SK-N-SH (cell line): Measurements from ENCODE around the gene SSPN. TPM values are rescaled to one million over a fixed set of nuclear protein-coding genes. Genes with fewer than 3 reads are reported as not detected.

Experiments used
- CTCF ChIA-PET: fragments of 300-600, 350-600 bp; formaldehyde crosslinking; extraction: SDS; loops from one replicate; lab custom pipeline; 2021; lab: Yijun Ruan, JAX
- POLR2A ChIA-PET: fragments of 350-600 bp; sonication (Branson Sonifier 250); formaldehyde crosslinking; extraction: SDS; loops from one replicate; lab custom pipeline; 2020; ENCODE audit warnings: antibody characterized with exemption, inconsistent platforms; lab: Yijun Ruan, JAX
- DNase-seq: peaks from one replicate; pipeline ENCODE4 v3.0.0; 2012
- H2AFZ ChIP-seq: fragments of 200-600 bp; sonication (generic); 2 replicates; pipeline ENCODE4 v1.8.1; 2016; ENCODE audit warnings: antibody characterized with exemption, mild to moderate bottlenecking, low read depth
- H3F3A ChIP-seq: fragments of 200-600 bp; sonication (generic); replicated peaks from 2 replicates; pipeline ENCODE3; 2016; ENCODE audit warnings: antibody characterized with exemption, mild to moderate bottlenecking; ENCODE audit not compliant: insufficient read depth
- H3K27ac ChIP-seq, 2 experiments: fragments of 200-500 bp in 1 of 2; fragments of 200-600 bp in 1 of 2; sonication (Bioruptor generic) in 1 of 2; sonication (generic), shearing (Covaris generic) in 1 of 2; 2 replicates each; pipeline versions ENCODE4 v1.5.1 to v1.6.1; 2014 to 2016; ENCODE audit warnings: low read depth in 2 of 2, inconsistent platforms in 1 of 2, low read length in 1 of 2, mild to moderate bottlenecking in 1 of 2, mixed read lengths in 1 of 2
- H3K27me3 ChIP-seq: fragments of 200-600 bp; sonication (generic), shearing (Covaris generic); 2 replicates; pipeline ENCODE4 v1.6.1; 2016; ENCODE audit warnings: mixed run types; ENCODE audit not compliant: insufficient read depth
- H3K36me3 ChIP-seq, 2 experiments: fragments of 200-500 bp in 1 of 2; fragments of 200-600 bp in 1 of 2; sonication (Bioruptor generic) in 1 of 2; sonication (generic) in 1 of 2; replicated peaks in 1 of 2; 2 replicates each; pipeline versions ENCODE3 to v1.5.1; 2014 to 2016; ENCODE audit warnings: low read length in 1 of 2, mild to moderate bottlenecking in 1 of 2; ENCODE audit not compliant: insufficient read depth in 2 of 2, control insufficient read depth in 1 of 2
- H3K4me1 ChIP-seq, 2 experiments: fragments of 200-500 bp in 1 of 2; fragments of 200-600 bp in 1 of 2; sonication (Bioruptor generic) in 1 of 2; sonication (generic), shearing (Covaris generic) in 1 of 2; 2 replicates each; pipeline versions ENCODE4 v1.5.1 to v1.6.1; 2014 to 2016; ENCODE audit warnings: low read depth in 1 of 2, low read length in 1 of 2, mixed run types in 1 of 2; ENCODE audit not compliant: insufficient read depth in 2 of 2, control insufficient read depth in 1 of 2
- H3K4me2 ChIP-seq: fragments of 200-600 bp; sonication (generic), shearing (Covaris generic); 2 replicates; pipeline ENCODE4 v1.6.1; 2017; ENCODE audit warnings: mixed run types
- H3K4me3 ChIP-seq, 2 experiments: fragments of 200-500 bp in 1 of 2; fragments of 200-600 bp in 1 of 2; sonication (Bioruptor generic) in 1 of 2; sonication (generic), shearing (Covaris generic) in 1 of 2; 2 replicates each; pipeline versions ENCODE4 v1.5.1 to v1.8.1; 2014 to 2016; ENCODE audit warnings: low read depth in 2 of 2, inconsistent platforms in 1 of 2, low read length in 1 of 2, mild to moderate bottlenecking in 1 of 2, mixed read lengths in 1 of 2, moderate library complexity in 1 of 2
- H3K79me2 ChIP-seq: fragments of 200-600 bp; sonication (generic); 2 replicates; pipeline ENCODE4 v1.8.1; 2017; ENCODE audit warnings: mild to moderate bottlenecking; ENCODE audit not compliant: insufficient read depth
- H3K9ac ChIP-seq: fragments of 200-600 bp; sonication (generic); 2 replicates; pipeline ENCODE4 v1.6.1; 2017; ENCODE audit warnings: mixed run types
- H3K9me2 ChIP-seq: fragments of 200-600 bp; sonication (generic); 2 replicates; pipeline ENCODE4 v1.6.1; 2017; ENCODE audit warnings: mixed run types
- H3K9me3 ChIP-seq: fragments of 200-600 bp; sonication (generic); 2 replicates; pipeline ENCODE4 v1.6.1; 2017; ENCODE audit warnings: mixed run types, mild to moderate bottlenecking, moderate library complexity
- H4K20me1 ChIP-seq: fragments of 200-600 bp; sonication (generic); 2 replicates; pipeline ENCODE4 v1.6.1; 2017; ENCODE audit warnings: mild to moderate bottlenecking, mixed run types; ENCODE audit not compliant: insufficient read depth
- ELF1 ChIP-seq: IDR thresholded peaks from 2 replicates; pipeline ENCODE4 v1.4.0; 2012
- EZH2phosphoT487 ChIP-seq: fragments of 200-600 bp; sonication (generic); IDR thresholded peaks from 2 replicates; pipeline ENCODE4 v1.6.1; 2017; ENCODE audit warnings: low read depth, mixed run types, mild to moderate bottlenecking, antibody characterized with exemption, moderate library complexity, borderline replicate concordance
- FOSL2 ChIP-seq: IDR thresholded peaks from 2 replicates; pipeline ENCODE4 v1.4.0; 2012; ENCODE audit warnings: low read depth, mild to moderate bottlenecking, moderate library complexity, borderline replicate concordance
- FOXJ3 ChIP-seq: sonication (generic); formaldehyde crosslinking; IDR thresholded peaks from 2 replicates; pipeline ENCODE4 v1.5.1; 2020; ENCODE audit warnings: mild to moderate bottlenecking, missing genetic modification reagents
- GABPA ChIP-seq: IDR thresholded peaks from 2 replicates; pipeline ENCODE4 v1.4.0; 2012; ENCODE audit warnings: low read depth, mild to moderate bottlenecking
- GATA2 ChIP-seq: sonication (generic); formaldehyde crosslinking; IDR thresholded peaks from 2 replicates; pipeline ENCODE4 v1.5.0; 2020; ENCODE audit warnings: mild to moderate bottlenecking, missing genetic modification reagents
- JUND ChIP-seq: IDR thresholded peaks from 2 replicates; pipeline ENCODE4 v1.4.0; 2012
- MEF2A ChIP-seq: IDR thresholded peaks from 2 replicates; pipeline ENCODE4 v1.4.0; 2012; ENCODE audit warnings: low read depth, borderline replicate concordance
- MXI1 ChIP-seq: IDR thresholded peaks from 2 replicates; pipeline ENCODE4 v1.6.1; 2012; ENCODE audit warnings: mild to moderate bottlenecking, low read depth, low read length, improper control_type of control experiment
- NFIC ChIP-seq: IDR thresholded peaks from 2 replicates; pipeline ENCODE4 v1.4.0; 2012; ENCODE audit warnings: borderline replicate concordance
- NRF1 ChIP-seq: IDR thresholded peaks from 2 replicates; pipeline ENCODE4 v1.6.1; 2012; ENCODE audit warnings: low read depth, mild to moderate bottlenecking, low read length
- RAD21 ChIP-seq: IDR thresholded peaks from 2 replicates; pipeline ENCODE4 v1.6.1; 2012; ENCODE audit warnings: mild to moderate bottlenecking, low read length
- RFX5 ChIP-seq: IDR thresholded peaks from 2 replicates; pipeline ENCODE4 v1.6.1; 2012; ENCODE audit warnings: mild to moderate bottlenecking, improper control_type of control experiment, low read length
- RXRA ChIP-seq: IDR thresholded peaks from 2 replicates; pipeline ENCODE4 v1.4.0; 2012; ENCODE audit warnings: low read depth, mild to moderate bottlenecking, borderline replicate concordance
- TAF1 ChIP-seq: IDR thresholded peaks from 2 replicates; pipeline ENCODE4 v1.6.1; 2012; ENCODE audit warnings: low read depth, mild to moderate bottlenecking, low read length, moderate library complexity, borderline replicate concordance
- YY1 ChIP-seq: IDR thresholded peaks from 2 replicates; pipeline ENCODE4 v1.4.0; 2012; ENCODE audit warnings: low read depth, mild to moderate bottlenecking
- WGBS: methylation state at CpG from one replicate; pipeline ENCODE4 v1.1.6; 2017; ENCODE audit warnings: low lambda C conversion rate; 5-methylcytosine and 5-hydroxymethylcytosine counted together
- polyA plus RNA-seq, 3 experiments: library from polyadenylated mRNA; depleted of rRNA; stranded (reverse); fragments of >200 nt; gene quantifications; 2 replicates each; pipeline ENCODE4 v1.2.3, GENCODE V29; 2012
- TF ChIP-seq, protein P1 (sequence below): IDR thresholded peaks from 2 replicates; pipeline ENCODE4 v1.4.0; 2012; ENCODE audit warnings: low read depth, borderline replicate concordance
- TF ChIP-seq, protein P2 (sequence below): IDR thresholded peaks from 2 replicates; pipeline ENCODE4 v1.4.0; 2012; ENCODE audit warnings: low read depth, borderline replicate concordance
- TF ChIP-seq, protein P3 (sequence below): fragments of 200-600 bp; sonication (generic); IDR thresholded peaks from 2 replicates; pipeline ENCODE4 v1.6.1; 2017; ENCODE audit warnings: antibody characterized with exemption, mild to moderate bottlenecking, moderate library complexity
- TF ChIP-seq, protein P4 (sequence below): IDR thresholded peaks from 2 replicates; pipeline ENCODE4; 2012

SSPN gene
- polyA plus RNA-seq, 1 of the 3 experiments (the other 2 are of a cell fraction), result 5.9 TPM

DNA sequence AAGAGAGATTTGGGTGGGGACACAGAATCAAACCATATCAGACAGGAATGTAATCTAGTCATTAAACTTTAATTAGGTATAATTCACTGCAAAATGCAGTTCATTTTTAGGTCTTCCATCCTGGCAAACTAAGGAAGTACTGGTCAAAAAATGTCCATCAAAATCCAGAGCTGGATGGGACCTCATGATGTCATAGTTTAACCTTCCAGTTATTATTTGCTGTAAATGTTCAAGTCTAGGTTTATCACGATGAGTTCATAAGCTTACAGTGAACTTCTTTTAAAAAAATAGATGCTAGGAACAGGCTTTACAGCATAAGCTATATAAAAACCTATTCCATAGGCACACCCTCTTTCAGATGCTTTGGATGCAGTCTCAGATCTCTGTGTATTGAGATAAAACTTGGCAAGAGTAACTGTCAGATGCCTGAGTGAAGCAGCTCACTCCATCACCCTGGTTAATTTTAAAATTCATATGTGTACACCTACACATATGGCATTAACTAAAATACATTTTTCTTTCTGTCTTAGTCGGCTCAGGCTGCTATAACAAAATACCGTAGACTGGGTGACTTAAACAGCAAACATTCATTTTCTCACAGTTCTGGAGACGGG lies 7.9 kb downstream of the SSPN start (continued):
- TF ChIP-seq, protein P1, sequence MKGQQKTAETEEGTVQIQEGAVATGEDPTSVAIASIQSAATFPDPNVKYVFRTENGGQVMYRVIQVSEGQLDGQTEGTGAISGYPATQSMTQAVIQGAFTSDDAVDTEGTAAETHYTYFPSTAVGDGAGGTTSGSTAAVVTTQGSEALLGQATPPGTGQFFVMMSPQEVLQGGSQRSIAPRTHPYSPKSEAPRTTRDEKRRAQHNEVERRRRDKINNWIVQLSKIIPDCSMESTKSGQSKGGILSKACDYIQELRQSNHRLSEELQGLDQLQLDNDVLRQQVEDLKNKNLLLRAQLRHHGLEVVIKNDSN, result no peak
- TF ChIP-seq, protein P2, sequence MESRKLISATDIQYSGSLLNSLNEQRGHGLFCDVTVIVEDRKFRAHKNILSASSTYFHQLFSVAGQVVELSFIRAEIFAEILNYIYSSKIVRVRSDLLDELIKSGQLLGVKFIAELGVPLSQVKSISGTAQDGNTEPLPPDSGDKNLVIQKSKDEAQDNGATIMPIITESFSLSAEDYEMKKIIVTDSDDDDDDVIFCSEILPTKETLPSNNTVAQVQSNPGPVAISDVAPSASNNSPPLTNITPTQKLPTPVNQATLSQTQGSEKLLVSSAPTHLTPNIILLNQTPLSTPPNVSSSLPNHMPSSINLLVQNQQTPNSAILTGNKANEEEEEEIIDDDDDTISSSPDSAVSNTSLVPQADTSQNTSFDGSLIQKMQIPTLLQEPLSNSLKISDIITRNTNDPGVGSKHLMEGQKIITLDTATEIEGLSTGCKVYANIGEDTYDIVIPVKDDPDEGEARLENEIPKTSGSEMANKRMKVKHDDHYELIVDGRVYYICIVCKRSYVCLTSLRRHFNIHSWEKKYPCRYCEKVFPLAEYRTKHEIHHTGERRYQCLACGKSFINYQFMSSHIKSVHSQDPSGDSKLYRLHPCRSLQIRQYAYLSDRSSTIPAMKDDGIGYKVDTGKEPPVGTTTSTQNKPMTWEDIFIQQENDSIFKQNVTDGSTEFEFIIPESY, result no peak

DNA sequence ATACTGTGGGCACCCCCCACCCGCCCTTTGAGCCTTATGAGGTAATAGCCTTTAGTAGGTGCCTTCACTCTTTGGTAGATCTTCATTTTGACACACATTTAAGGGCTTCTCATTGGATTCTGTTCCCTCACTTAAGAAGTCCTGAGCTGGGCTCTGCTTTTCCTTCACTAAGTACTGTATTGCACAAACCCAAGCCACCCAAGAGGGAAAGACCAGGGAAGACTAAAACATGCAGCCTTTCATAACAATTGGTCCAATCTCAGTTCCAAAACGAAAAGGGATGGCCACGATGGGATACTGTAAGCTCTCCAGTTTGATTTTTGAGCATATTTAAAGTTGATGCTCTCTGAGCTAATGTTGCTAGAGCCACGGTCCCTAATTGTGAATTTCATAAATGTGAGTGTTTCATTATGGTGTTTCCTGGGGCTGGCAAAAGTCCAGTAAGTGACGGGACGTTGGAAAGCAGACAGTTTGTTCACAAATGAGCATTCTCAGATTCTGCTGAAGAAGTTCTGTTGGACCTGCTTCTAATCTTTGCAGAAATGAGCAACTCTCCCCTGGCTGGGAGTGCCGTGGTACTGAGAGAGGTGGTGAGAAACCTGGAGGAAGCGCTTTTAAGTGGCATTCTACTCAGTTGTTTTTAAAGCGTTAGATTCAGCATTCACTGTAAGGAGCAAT lies 9.4 kb downstream of the SSPN start:
- no peak overlapping the region for H3K4me2 ChIP-seq
- no peaks in the 10 kb centered on the region for H3K9me2 ChIP-seq
- H3K27ac ChIP-seq, result no peak overlapping the region
- H3F3A ChIP-seq, result no peaks in the 10 kb centered on the region
- H3K36me3 ChIP-seq, result no peaks in the 10 kb centered on the region
- H3K4me1 ChIP-seq, result peaks cover 0 to 2% of the 10 kb centered on the region in 2 experiments; a peak in 2 of 4 replicates
- H4K20me1 ChIP-seq, result no peaks in the 10 kb centered on the region
- no peaks in the 10 kb centered on the region for H3K9me3 ChIP-seq
- H3K79me2 ChIP-seq, result no peaks in the 10 kb centered on the region
- 81% methylated on average over 9 of the region's 9 CpGs for WGBS
- TF ChIP-seq TAF1 (no peak), RXRA (no peak), MEF2A (no peak), ELF1 (no peak), NFIC (no peak), MXI1 (no peak), GATA2 (CRISPR knock-in tag) (no peak), GABPA (no peak), YY1 (no peak), FOSL2 (no peak), EZH2phosphoT487 (no peak), NRF1 (no peak), RAD21 (no peak), JUND (no peak), FOXJ3 (no peak), RFX5 (no peak)
- TF ChIP-seq, protein P1, result no peak
- TF ChIP-seq, protein P3, sequence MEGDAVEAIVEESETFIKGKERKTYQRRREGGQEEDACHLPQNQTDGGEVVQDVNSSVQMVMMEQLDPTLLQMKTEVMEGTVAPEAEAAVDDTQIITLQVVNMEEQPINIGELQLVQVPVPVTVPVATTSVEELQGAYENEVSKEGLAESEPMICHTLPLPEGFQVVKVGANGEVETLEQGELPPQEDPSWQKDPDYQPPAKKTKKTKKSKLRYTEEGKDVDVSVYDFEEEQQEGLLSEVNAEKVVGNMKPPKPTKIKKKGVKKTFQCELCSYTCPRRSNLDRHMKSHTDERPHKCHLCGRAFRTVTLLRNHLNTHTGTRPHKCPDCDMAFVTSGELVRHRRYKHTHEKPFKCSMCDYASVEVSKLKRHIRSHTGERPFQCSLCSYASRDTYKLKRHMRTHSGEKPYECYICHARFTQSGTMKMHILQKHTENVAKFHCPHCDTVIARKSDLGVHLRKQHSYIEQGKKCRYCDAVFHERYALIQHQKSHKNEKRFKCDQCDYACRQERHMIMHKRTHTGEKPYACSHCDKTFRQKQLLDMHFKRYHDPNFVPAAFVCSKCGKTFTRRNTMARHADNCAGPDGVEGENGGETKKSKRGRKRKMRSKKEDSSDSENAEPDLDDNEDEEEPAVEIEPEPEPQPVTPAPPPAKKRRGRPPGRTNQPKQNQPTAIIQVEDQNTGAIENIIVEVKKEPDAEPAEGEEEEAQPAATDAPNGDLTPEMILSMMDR, result no peak
- TF ChIP-seq, protein P4, sequence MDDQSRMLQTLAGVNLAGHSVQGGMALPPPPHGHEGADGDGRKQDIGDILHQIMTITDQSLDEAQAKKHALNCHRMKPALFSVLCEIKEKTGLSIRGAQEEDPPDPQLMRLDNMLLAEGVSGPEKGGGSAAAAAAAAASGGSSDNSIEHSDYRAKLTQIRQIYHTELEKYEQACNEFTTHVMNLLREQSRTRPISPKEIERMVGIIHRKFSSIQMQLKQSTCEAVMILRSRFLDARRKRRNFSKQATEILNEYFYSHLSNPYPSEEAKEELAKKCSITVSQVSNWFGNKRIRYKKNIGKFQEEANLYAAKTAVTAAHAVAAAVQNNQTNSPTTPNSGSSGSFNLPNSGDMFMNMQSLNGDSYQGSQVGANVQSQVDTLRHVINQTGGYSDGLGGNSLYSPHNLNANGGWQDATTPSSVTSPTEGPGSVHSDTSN, result no peak
- TF ChIP-seq, all 33 proteins: peak for 0
- H3K27me3 ChIP-seq, result no peaks in the 10 kb centered on the region
- no peak overlapping the region for H3K9ac ChIP-seq
- H2AFZ ChIP-seq, result no peak overlapping the region
- ChIA-PET CTCF (interaction anchor here (0.8 kb wide), 1 partner anchor 113 kb away, joined by 3 read pairs; no protein-coding TSS in a partner anchor), POLR2A (interaction anchor here (1.7 kb wide), 1 partner anchor 9 kb away, joined by 3 read pairs; the partner anchor contains the start of gene SSPN)
- no peak overlapping the region for H3K4me3 ChIP-seq
- DNase-seq, result no peak
